K562 (cell line): ENCODE measurements around the gene AGFG1. TPM values are rescaled to one million over a fixed set of nuclear protein-coding genes. Genes with fewer than 3 reads are reported as not detected.

Experiments used
- ATAC-seq: fragments of 200-7000 bp; cut with Tn5 transposase; 3 replicates; pipeline ENCODE4 v1.9.1; 2020; ENCODE audit warnings: moderate library complexity
- BruUV-seq: library from RNA; stranded (reverse); fragments of 400-500 nt; replicated peaks from 2 replicates; lab custom pipeline; 2021; lab: Mats Ljungman, UMichigan
- CTCF ChIA-PET: fragments of 300-600 bp; formaldehyde crosslinking; extraction: SDS; loops from one replicate; lab custom pipeline; 2021; ENCODE audit warnings: low intra/inter-chr PET ratio; lab: Yijun Ruan, JAX
- POLR2A ChIA-PET: fragments of 300-600, 350-650 bp; sonication (Branson Sonifier 250); formaldehyde crosslinking; extraction: SDS; loops from one replicate; lab custom pipeline; 2021; ENCODE audit warnings: antibody characterized with exemption, inconsistent platforms; lab: Yijun Ruan, JAX
- DNase-seq, 4 experiments: peaks; one replicate each; pipeline versions ENCODE4 v3.0.0 to v3.0.0-alpha.2; 2011 to 2018; ENCODE audit warnings: low spot score in 3 of 4, mixed read lengths in 3 of 4; ENCODE audit errors: extremely low read depth in 1 of 4
- FAIRE-seq: peaks from 2 replicates; lab custom pipeline; 2011; peaks lifted over from hg19 to GRCh38; lab: Jason Lieb, UNC
- H2AFZ ChIP-seq: 2 replicates; pipeline ENCODE4 v1.6.0; 2011; ENCODE audit warnings: low read depth, low read length, control low read depth, inconsistent platforms
- H3K27ac ChIP-seq: fragments of 200-600 bp; 3 replicates; pipeline ENCODE4 v1.8.0; 2011; ENCODE audit warnings: low read depth, mild to moderate bottlenecking, control low read depth, inconsistent platforms, low read length, moderate library complexity, mixed read lengths; ENCODE audit errors: extremely low read depth
- H3K27me3 ChIP-seq, 2 experiments: fragments of 300-600 bp in 1 of 2; 2 replicates in 1 of 2; 3 replicates in 1 of 2; pipeline versions ENCODE4 v1.6.0 to v1.8.0; 2011; ENCODE audit warnings: inconsistent platforms in 2 of 2, low read length in 2 of 2, mild to moderate bottlenecking in 1 of 2, mixed read lengths in 1 of 2, moderate library complexity in 1 of 2; ENCODE audit not compliant: control insufficient read depth in 2 of 2, insufficient read depth in 2 of 2
- H3K36me3 ChIP-seq: fragments of 300-600 bp; 3 replicates; pipeline ENCODE4 v1.8.0; 2011; ENCODE audit warnings: mild to moderate bottlenecking, low read length, inconsistent platforms; ENCODE audit not compliant: control insufficient read depth, insufficient read depth
- H3K4me1 ChIP-seq, 2 experiments: fragments of 200-600 bp in 1 of 2; replicated peaks in 1 of 2; 2 replicates in 1 of 2; 3 replicates in 1 of 2; pipeline versions ENCODE4 v1.5.1 to v1.8.0; 2011; ENCODE audit warnings: inconsistent platforms in 2 of 2, low read length in 2 of 2, mild to moderate bottlenecking in 1 of 2, mixed read lengths in 1 of 2, moderate library complexity in 1 of 2; ENCODE audit not compliant: control insufficient read depth in 2 of 2, insufficient read depth in 2 of 2
- H3K4me2 ChIP-seq: 2 replicates; pipeline ENCODE4 v1.6.1; 2011; ENCODE audit warnings: low read length, control low read depth, inconsistent platforms, mixed read lengths; ENCODE audit not compliant: insufficient read depth
- H3K4me3 ChIP-seq: fragments of 200-600 bp; sonication (generic), shearing (Covaris generic); 2 replicates; pipeline ENCODE4 v1.5.1; 2016; ENCODE audit warnings: control low read depth, inconsistent platforms
- H3K79me2 ChIP-seq: fragments of 200-600 bp; 3 replicates; pipeline ENCODE4 v1.8.0; 2011; ENCODE audit warnings: low read length, inconsistent platforms; ENCODE audit not compliant: control insufficient read depth, insufficient read depth
- H3K9ac ChIP-seq, 2 experiments: 2 replicates each; pipeline versions ENCODE4 v1.6.0 to v1.6.1; 2011; ENCODE audit warnings: low read depth in 2 of 2, low read length in 2 of 2, control low read depth in 1 of 2, inconsistent platforms in 1 of 2, mild to moderate bottlenecking in 1 of 2, mixed read lengths in 1 of 2; ENCODE audit not compliant: insufficient read depth in 1 of 2
- H3K9me1 ChIP-seq: one replicate; pipeline ENCODE4 v1.6.0; 2011; ENCODE audit warnings: inconsistent platforms, mild to moderate bottlenecking, low read length, moderate library complexity; ENCODE audit not compliant: control insufficient read depth, insufficient read depth
- H3K9me3 ChIP-seq: replicated peaks from 2 replicates; pipeline ENCODE4 v1.5.1; 2011; ENCODE audit warnings: low read depth, low read length, inconsistent platforms; ENCODE audit not compliant: control insufficient read depth, insufficient read depth
- H4K20me1 ChIP-seq: replicated peaks from 2 replicates; pipeline ENCODE4 v1.6.1; 2011; ENCODE audit warnings: low read length, inconsistent platforms, mixed read lengths; ENCODE audit not compliant: control insufficient read depth, insufficient read depth
- CBFA2T3 ChIP-seq: fragments of 450-650 bp; IDR thresholded peaks from 2 replicates; pipeline ENCODE4 v1.6.1; 2017
- CEBPZ ChIP-seq: fragments of 150-350 bp; IDR thresholded peaks from 2 replicates; pipeline ENCODE4 v1.6.1; 2014; ENCODE audit warnings: low read depth, mild to moderate bottlenecking, low read length, borderline replicate concordance
- DIDO1 ChIP-seq: fragments of 450-650 bp; IDR thresholded peaks from 2 replicates; pipeline ENCODE4 v1.6.1; 2016; ENCODE audit warnings: low read depth, missing biosample characterization, missing genetic modification characterization
- MAFG ChIP-seq: fragments of 450-650 bp; conservative IDR thresholded peaks from 2 replicates; pipeline ENCODE4 v1.6.1; 2016; ENCODE audit warnings: missing genetic modification characterization, missing compliant biosample characterization
- NFXL1 ChIP-seq: fragments of 450-650 bp; formaldehyde crosslinking; IDR thresholded peaks from 2 replicates; pipeline ENCODE4 v1.4.0; 2021; ENCODE audit warnings: mild to moderate bottlenecking
- POLR2AphosphoS5 ChIP-seq: IDR thresholded peaks from 2 replicates; pipeline ENCODE4 v1.6.1; 2011; ENCODE audit warnings: mild to moderate bottlenecking, low read depth, low read length, moderate library complexity; ENCODE audit not compliant: control insufficient read depth, insufficient read depth
- TEAD1 ChIP-seq, 2 experiments: fragments of 450-650 bp in 1 of 2; sonication (generic) in 1 of 2; formaldehyde crosslinking; IDR thresholded peaks; 2 replicates each; pipeline versions ENCODE4 v1.4.0 to v1.8.0; 2020 to 2022; ENCODE audit warnings: mild to moderate bottlenecking in 2 of 2, missing genetic modification reagents in 1 of 2
- ZBTB1 ChIP-seq: sonication (generic); formaldehyde crosslinking; IDR thresholded peaks from 2 replicates; pipeline ENCODE4 v1.8.1; 2023; ENCODE audit warnings: missing genetic modification reagents, low read depth, mild to moderate bottlenecking, borderline replicate concordance
- ZBTB17 ChIP-seq: fragments of 450-650 bp; formaldehyde crosslinking; IDR thresholded peaks from 2 replicates; pipeline ENCODE4 v1.4.0; 2020; ENCODE audit warnings: mild to moderate bottlenecking
- ZBTB40 ChIP-seq, 2 experiments: fragments of 450-650 bp in 1 of 2; sonication (generic) in 1 of 2; formaldehyde crosslinking in 1 of 2; IDR thresholded peaks; 2 replicates each; pipeline versions ENCODE4 v1.7.1 to v1.9.0; 2016 to 2022; ENCODE audit warnings: inconsistent platforms in 1 of 2, mild to moderate bottlenecking in 1 of 2, missing genetic modification reagents in 1 of 2
- ZNF408 ChIP-seq: fragments of 250-450 bp; sonication (Bioruptor Pico); IDR thresholded peaks from 2 replicates; pipeline ENCODE4 v1.4.0; 2020; ENCODE audit warnings: low read depth, mild to moderate bottlenecking, moderate library complexity
- in situ Hi-C: fragments of 300-500 bp; cut with MboI; formaldehyde crosslinking; loops from 4 replicates; pipeline ENCODE4 v1.15.0; 2018; ENCODE audit warnings: inconsistent platforms, mixed read lengths
- intact Hi-C: fragments of 100-400 bp; cut with micrococcal nuclease; formaldehyde crosslinking; loops from 2 replicates; pipeline ENCODE4 v1.14.2; 2022
- polyA plus RNA-seq, 8 experiments: library from polyadenylated mRNA; depleted of rRNA in 4 of 8; stranded (reverse) in 5 of 8; unstranded in 3 of 8; fragments of >200 nt; fragmentation: Nextera tagmentation in 2 of 8; fragmentation: Illumina TruSeq in 1 of 8; extraction: Ambion mirVana in 2 of 8; extraction: Trizol in 1 of 8; gene quantifications; 2 replicates each; pipeline versions ENCODE4 v1.2.1 to v1.2.3, GENCODE V29; 2011 to 2014; ENCODE audit warnings: inconsistent platforms in 1 of 8, missing spikeins in 1 of 8
- total RNA-seq, 7 experiments: library from RNA; depleted of rRNA in 6 of 7; stranded (reverse); fragments of >200 nt in 6 of 7; fragmentation: Illumina TruSeq in 2 of 7; extraction: Trizol in 2 of 7; gene quantifications; 2 replicates each; pipeline versions ENCODE4 v1.2.1 to v1.2.3, GENCODE V29; 2011 to 2021; ENCODE audit warnings: low replicate concordance in 1 of 7

Gene AGFG1
- total and polyA plus RNA-seq, 9 of the 15 experiments (the other 6 are each of a cell fraction or from before 2014, with no cell fraction given), result 11.2 to 97.5 (median 36.0) TPM

GRCh38 chr2:227562581-227562980 is 90.6 kb downstream of the AGFG1 start:
- H3K9me3 ChIP-seq, result no peaks in the 10 kb centered on the region
- ATAC-seq (no peak), DNase-seq (no peak), FAIRE-seq (no peak)
- BruUV-seq, result no TSS peak
- H3K36me3 ChIP-seq, result 0 out of 3 replicates have a peak, but pooled peaks cover 3% of the 10 kb centered on the region
- CTCF ChIA-PET, result no interaction called here
- intact Hi-C loops, result no loop called here
- H3K27ac ChIP-seq, result no peak overlapping the region
- no peaks in the 10 kb centered on the region for H3K79me2 ChIP-seq
- no peak overlapping the region for H3K9ac ChIP-seq
- H3K27me3 ChIP-seq, result no peaks in the 10 kb centered on the region
- H3K4me3 ChIP-seq, result no peak overlapping the region
- no peaks in the 10 kb centered on the region for H3K9me1 ChIP-seq
- no peaks in the 10 kb centered on the region for H4K20me1 ChIP-seq
- POLR2A ChIA-PET, result interaction anchor here (0.6 kb wide), 1 partner anchor 161 kb away, joined by 3 read pairs; no protein-coding TSS in a partner anchor
- H2AFZ ChIP-seq, result no peak overlapping the region
- no peaks in the 10 kb centered on the region for H3K4me1 ChIP-seq
- in situ Hi-C loops, result no loop called here
- no peak overlapping the region for H3K4me2 ChIP-seq
- TF ChIP-seq MAFG (tag) (no peak), DIDO1 (tag) (no peak), TEAD1 (CRISPR knock-in tag; IDR thresholded peaks at IDR 0.05) (no peak), ZBTB1 (no peak), CBFA2T3 (no peak), ZNF408 (CRISPR knock-in tag) (no peak), POLR2AphosphoS5 (no peak), NFXL1 (CRISPR knock-in tag) (no peak), CEBPZ (no peak), ZBTB40 (IDR thresholded peaks at IDR 0.05) (no peak), ZBTB40 (CRISPR knock-in tag; IDR thresholded peaks at IDR 0.05) (no peak), ZBTB17 (no peak)
